HEK293 (cell line): ENCODE measurements around the gene APELA.

Experiments used
- CTCF ChIA-PET: fragments of 350-600 bp; formaldehyde crosslinking; extraction: SDS; loops from one replicate; lab custom pipeline; 2021; ENCODE audit warnings: antibody characterized with exemption; lab: Yijun Ruan, JAX
- POLR2A ChIA-PET: fragments of 300-600 bp; formaldehyde crosslinking; extraction: SDS; loops from one replicate; lab custom pipeline; 2020; ENCODE audit warnings: antibody characterized with exemption, inconsistent platforms; lab: Yijun Ruan, JAX
- H3K27ac ChIP-seq: fragments of 200-500 bp; sonication (Bioruptor generic); 2 replicates; pipeline ENCODE4 v1.5.1; 2014; ENCODE audit warnings: low read depth, low read length, control low read depth, inconsistent platforms; ENCODE audit errors: extremely low read depth
- H3K36me3 ChIP-seq, 2 experiments: fragments of 200-500 bp in 1 of 2; sonication (Bioruptor generic) in 1 of 2; 1 replicate in 1 of 2; 2 replicates in 1 of 2; pipeline ENCODE4 v1.5.1; 2014 to 2017; ENCODE audit warnings: inconsistent platforms in 2 of 2, low read length in 2 of 2; ENCODE audit not compliant: control insufficient read depth in 2 of 2, insufficient read depth in 1 of 2
- H3K4me1 ChIP-seq: fragments of 200-500 bp; sonication (Bioruptor generic); 2 replicates; pipeline ENCODE4 v1.5.1; 2014; ENCODE audit warnings: mild to moderate bottlenecking, low read length, inconsistent platforms; ENCODE audit not compliant: control insufficient read depth, insufficient read depth
- H3K4me3 ChIP-seq: 2 replicates; pipeline ENCODE4 v1.5.1; 2011; ENCODE audit warnings: low read depth, mild to moderate bottlenecking, control low read depth, low read length, moderate library complexity
- H3K9me3 ChIP-seq: fragments of 200-500 bp; sonication (Bioruptor generic); 2 replicates; pipeline ENCODE4 v1.5.1; 2014; ENCODE audit warnings: low read depth, low read length, inconsistent platforms; ENCODE audit not compliant: control insufficient read depth, insufficient read depth
- ATF2 ChIP-seq: fragments of 450-650 bp; formaldehyde crosslinking; IDR thresholded peaks from 2 replicates; pipeline ENCODE4 v1.5.1; 2016; ENCODE audit warnings: missing biosample characterization, missing genetic modification characterization, low read depth
- GFI1B ChIP-seq: fragments of 450-650 bp; formaldehyde crosslinking; IDR thresholded peaks from 2 replicates; pipeline ENCODE4 v1.5.1; 2016; ENCODE audit warnings: missing biosample characterization, missing genetic modification characterization
- SCRT1 ChIP-seq: fragments of 450-650 bp; formaldehyde crosslinking; IDR thresholded peaks from 2 replicates; pipeline ENCODE4 v1.5.1; 2016; ENCODE audit warnings: missing biosample characterization, missing genetic modification characterization, borderline replicate concordance
- WT1 ChIP-seq: fragments of 450-650 bp; formaldehyde crosslinking; IDR thresholded peaks from 2 replicates; pipeline ENCODE4 v1.5.1; 2016; ENCODE audit warnings: missing biosample characterization, missing genetic modification characterization
- ZBTB1 ChIP-seq: fragments of 450-650 bp; formaldehyde crosslinking; IDR thresholded peaks from 2 replicates; pipeline ENCODE4 v1.5.1; 2016; ENCODE audit warnings: missing biosample characterization, missing genetic modification characterization
- ZBTB20 ChIP-seq: fragments of 450-650 bp; formaldehyde crosslinking; IDR thresholded peaks from 2 replicates; pipeline ENCODE4 v1.5.1; 2016; ENCODE audit warnings: missing biosample characterization, missing genetic modification characterization
- ZBTB21 ChIP-seq: fragments of 450-650 bp; formaldehyde crosslinking; IDR thresholded peaks from 2 replicates; pipeline ENCODE4 v1.5.1; 2017; ENCODE audit warnings: missing biosample characterization, missing genetic modification characterization
- ZNF112 ChIP-seq: fragments of 450-650 bp; formaldehyde crosslinking; IDR thresholded peaks from 2 replicates; pipeline ENCODE4 v1.5.0; 2017; ENCODE audit warnings: missing biosample characterization, missing genetic modification characterization
- ZNF121 ChIP-seq: fragments of 450-650 bp; formaldehyde crosslinking; IDR thresholded peaks from 2 replicates; pipeline ENCODE4 v1.5.1; 2016; ENCODE audit warnings: missing biosample characterization, missing genetic modification characterization
- ZNF302 ChIP-seq: fragments of 450-650 bp; formaldehyde crosslinking; IDR thresholded peaks from 2 replicates; pipeline ENCODE4 v1.5.1; 2016; ENCODE audit warnings: missing biosample characterization, missing genetic modification characterization, low read depth
- ZNF311 ChIP-seq: fragments of 450-650 bp; formaldehyde crosslinking; IDR thresholded peaks from 2 replicates; pipeline ENCODE4 v1.5.1; 2017; ENCODE audit warnings: missing biosample characterization, missing genetic modification characterization, borderline replicate concordance
- ZNF398 ChIP-seq: fragments of 450-650 bp; formaldehyde crosslinking; IDR thresholded peaks from 2 replicates; pipeline ENCODE4 v1.5.1; 2017; ENCODE audit warnings: missing biosample characterization, missing genetic modification characterization
- ZNF433 ChIP-seq: fragments of 450-650 bp; formaldehyde crosslinking; IDR thresholded peaks from 2 replicates; pipeline ENCODE4 v1.5.1; 2016; ENCODE audit warnings: missing biosample characterization, missing genetic modification characterization, low read depth
- ZNF510 ChIP-seq: fragments of 450-650 bp; formaldehyde crosslinking; IDR thresholded peaks from 2 replicates; pipeline ENCODE4 v1.5.1; 2018; ENCODE audit warnings: mild to moderate bottlenecking, missing genetic modification characterization, missing biosample characterization; ENCODE audit not compliant: insufficient replicate concordance
- ZNF529 ChIP-seq: fragments of 450-650 bp; formaldehyde crosslinking; IDR thresholded peaks from 2 replicates; pipeline ENCODE4 v1.5.1; 2017; ENCODE audit warnings: missing genetic modification characterization, missing biosample characterization; ENCODE audit not compliant: insufficient replicate concordance
- ZNF530 ChIP-seq: fragments of 450-650 bp; formaldehyde crosslinking; IDR thresholded peaks from 2 replicates; pipeline ENCODE4 v1.5.1; 2016; ENCODE audit warnings: low read depth, missing biosample characterization, missing genetic modification characterization
- ZNF558 ChIP-seq: fragments of 450-650 bp; formaldehyde crosslinking; IDR thresholded peaks from 2 replicates; pipeline ENCODE4 v1.5.1; 2016; ENCODE audit warnings: missing biosample characterization, missing genetic modification characterization
- ZNF707 ChIP-seq: fragments of 450-650 bp; formaldehyde crosslinking; IDR thresholded peaks from 2 replicates; pipeline ENCODE4 v1.5.1; 2016; ENCODE audit warnings: missing biosample characterization, missing genetic modification characterization
- ZNF76 ChIP-seq: fragments of 450-650 bp; formaldehyde crosslinking; IDR thresholded peaks from 2 replicates; pipeline ENCODE4; 2016; ENCODE audit warnings: low read depth, missing biosample characterization, missing genetic modification characterization, borderline replicate concordance
- ZSCAN23 ChIP-seq: fragments of 450-650 bp; formaldehyde crosslinking; IDR thresholded peaks from 2 replicates; pipeline ENCODE4 v1.5.1; 2016; ENCODE audit warnings: missing biosample characterization, missing genetic modification characterization

Gene APELA

GRCh38 chr4:164871673-164872072, 5.3 kb upstream of the APELA start (continued):
- TF ChIP-seq SCRT1 (tag by site-specific recombination) (no peak), ZNF302 (tag by site-specific recombination) (no peak), ATF2 (tag by site-specific recombination) (no peak)

- ChIA-PET CTCF (no interaction called here), POLR2A (no interaction called here)
- Histone ChIP-seq H3K36me3 (no peaks in the 10 kb centered on the region), H3K27ac (no peak overlapping the region), H3K4me1 (no peaks in the 10 kb centered on the region), H3K4me3 (no peak overlapping the region), H3K9me3 (no peaks in the 10 kb centered on the region)
- no peak for TF ChIP-seq GFI1B (tag by site-specific recombination)
- no peak for TF ChIP-seq SCRT1 (tag by site-specific recombination)
- no peak for TF ChIP-seq ZNF530
- no peak for TF ChIP-seq ZNF311
- TF ChIP-seq ZNF112 (tag by site-specific recombination), result no peak
- TF ChIP-seq ZBTB21 (tag by site-specific recombination), result no peak
- no peak for TF ChIP-seq ZSCAN23 (tag by site-specific recombination)
- TF ChIP-seq ZNF558 (tag by site-specific recombination), result no peak
- TF ChIP-seq ZNF398 (tag by site-specific recombination), result no peak
- no peak for TF ChIP-seq ZNF707 (tag by site-specific recombination)
Observed at GRCh38 chr4:164872481-164872880, 4.5 kb upstream of the APELA start.

GRCh38 chr4:164874789-164875188, 2.2 kb upstream of the APELA start:
- TF ChIP-seq ZNF76, result no peak
- no peak for TF ChIP-seq ZBTB20
- TF ChIP-seq ZNF530, result no peak
- no peak for TF ChIP-seq ZNF529 (tag by site-specific recombination)
- no peak for TF ChIP-seq ZNF510 (tag by site-specific recombination)
- TF ChIP-seq ZNF433 (tag by site-specific recombination), result no peak
- no peak for TF ChIP-seq ZBTB1 (tag by site-specific recombination)
- TF ChIP-seq ZNF121 (tag by site-specific recombination), result no peak
- TF ChIP-seq WT1 (tag by site-specific recombination), result no peak
- TF ChIP-seq, all 188 proteins: peak for 0
- ChIA-PET CTCF (interaction anchor here (0.7 kb wide), 1 partner anchor 1316 kb away, joined by 3 read pairs; no protein-coding TSS in a partner anchor), POLR2A (no interaction called here)
- Histone ChIP-seq H3K9me3 (no peaks in the 10 kb centered on the region), H3K36me3 (no peaks in the 10 kb centered on the region), H3K4me1 (no peaks in the 10 kb centered on the region), H3K4me3 (no peak overlapping the region), H3K27ac (no peak overlapping the region)
